K562 treated with DMSO at 1 percent for 12 hours (cell line): ENCODE measurements around the gene XCL1. TPM values are rescaled to one million over a fixed set of nuclear protein-coding genes. Genes with fewer than 3 reads are reported as not detected.

Experiments
- total RNA-seq: library from RNA; unstranded; fragments of 300-600 nt; gene quantifications from 2 replicates; pipeline ENCODE4 v1.2.3, GENCODE V29; 2022; ENCODE audit not compliant: insufficient read depth

XCL1 gene, protein sequence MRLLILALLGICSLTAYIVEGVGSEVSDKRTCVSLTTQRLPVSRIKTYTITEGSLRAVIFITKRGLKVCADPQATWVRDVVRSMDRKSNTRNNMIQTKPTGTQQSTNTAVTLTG
- total RNA-seq = not detected in 2 replicates

DNA sequence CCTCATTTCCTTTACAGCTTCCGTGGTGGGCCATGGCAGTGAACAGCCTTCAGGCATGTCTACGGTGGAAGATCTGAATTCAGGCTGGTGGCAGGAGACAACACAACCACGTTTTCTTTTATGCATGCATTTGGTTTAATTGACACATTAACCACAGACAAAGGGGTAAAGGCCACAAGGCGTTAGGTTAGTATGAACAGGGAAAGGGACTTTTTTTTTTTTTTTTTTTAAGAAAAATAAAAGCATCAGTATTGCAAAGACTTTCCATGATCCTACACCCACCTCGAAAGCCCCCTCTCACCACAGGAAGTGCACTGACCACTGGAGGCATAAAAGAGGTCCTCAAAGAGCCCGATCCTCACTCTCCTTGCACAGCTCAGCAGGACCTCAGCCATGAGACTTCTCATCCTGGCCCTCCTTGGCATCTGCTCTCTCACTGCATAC, at the start of gene XCL1:
Gene XCL1 (plus strand): TSS at position 361 of the 444 bp plus-strand sequence. CDS start 33 bp downstream, at position 394.

DNA sequence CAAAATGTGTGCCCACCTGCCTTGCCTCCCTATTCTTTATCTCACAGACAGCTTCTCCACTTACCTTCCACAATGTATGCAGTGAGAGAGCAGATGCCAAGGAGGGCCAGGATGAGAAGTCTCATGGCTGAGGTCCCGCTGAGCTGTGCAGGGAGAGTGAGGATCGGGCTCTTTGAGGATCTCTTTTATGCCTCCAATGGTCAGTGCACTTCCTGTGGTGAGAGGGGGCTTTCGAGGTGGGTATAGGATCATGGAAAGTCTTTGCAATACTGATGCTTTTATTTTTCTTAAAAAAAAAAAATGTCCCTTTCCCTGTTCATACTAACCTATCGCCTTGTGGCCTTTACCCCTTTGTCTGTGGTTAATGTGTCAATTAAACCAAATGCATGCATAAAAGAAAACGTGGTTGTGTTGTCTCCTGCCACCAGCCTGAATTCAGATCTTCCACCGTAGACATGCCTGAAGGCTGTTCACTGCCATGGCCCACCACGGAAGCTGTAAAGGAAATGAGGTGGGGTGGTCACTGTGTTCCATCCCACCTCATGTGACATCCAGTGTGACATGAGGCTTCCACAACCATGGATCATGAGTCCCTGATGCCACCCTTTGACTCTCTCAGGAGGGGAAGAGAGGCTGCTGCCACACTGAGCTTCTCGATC, 32.4 kb upstream of the XCL1 start, which contains the start of gene XCL2:
Gene XCL2 (minus strand): TSS at position 158 of the 659 bp plus-strand sequence. CDS start 33 bp downstream, at position 125.

Other genes with a start within 250 kb of the XCL1 start
- gene XCL2, start 32.6 kb upstream of the XCL1 start, total RNA-seq = not detected in 2 replicates
- gene DPT, start 152.6 kb downstream of the XCL1 start, total RNA-seq = not detected in 2 replicates